Endodermal cell (in vitro differentiated cells): ENCODE data around the gene MLST8. TPM values are rescaled to one million over a fixed set of nuclear protein-coding genes. Genes with fewer than 3 reads are reported as not detected.

Experiments
- DNase-seq: peaks from one replicate; pipeline ENCODE4 v3.0.0-alpha.2; 2017
- H3K27ac ChIP-seq: 2 replicates; pipeline ENCODE4 v1.5.1; 2013; ENCODE audit warnings: mild to moderate bottlenecking, low read depth, low read length, moderate library complexity
- H3K27me3 ChIP-seq: 2 replicates; pipeline ENCODE4 v1.6.1; 2013; ENCODE audit warnings: mild to moderate bottlenecking, low read length, moderate library complexity; ENCODE audit not compliant: insufficient read depth, control insufficient read depth, poor library complexity, severe bottlenecking
- H3K36me3 ChIP-seq: 2 replicates; pipeline ENCODE4 v1.7.0; 2013; ENCODE audit warnings: mild to moderate bottlenecking, low read length, moderate library complexity; ENCODE audit not compliant: control insufficient read depth, insufficient read depth
- H3K4me1 ChIP-seq: one replicate; pipeline ENCODE4 v1.7.0; 2013; ENCODE audit warnings: low read length; ENCODE audit not compliant: control insufficient read depth, insufficient read depth
- H3K4me3 ChIP-seq: 2 replicates; pipeline ENCODE4 v1.5.1; 2013; ENCODE audit warnings: mild to moderate bottlenecking, low read length, moderate library complexity
- H3K9ac ChIP-seq: 2 replicates; pipeline ENCODE4 v1.6.1; 2013; ENCODE audit warnings: mild to moderate bottlenecking, low read length, moderate library complexity; ENCODE audit not compliant: poor library complexity, severe bottlenecking; ENCODE audit errors: extremely low read depth
- H3K9me3 ChIP-seq: 2 replicates; pipeline ENCODE4 v1.6.1; 2013; ENCODE audit warnings: mild to moderate bottlenecking, low read length, moderate library complexity; ENCODE audit not compliant: control insufficient read depth
- H3K27ac Mint-ChIP-seq: 2 replicates; pipeline ENCODE4 v1.8.0; 2020; ENCODE audit warnings: mixed read lengths
- H3K27me3 Mint-ChIP-seq: 2 replicates; pipeline ENCODE4 v1.8.0; 2021; ENCODE audit warnings: mild to moderate bottlenecking, mixed read lengths; ENCODE audit not compliant: insufficient read depth
- H3K36me3 Mint-ChIP-seq: 2 replicates; pipeline ENCODE4 v1.8.0; 2020; ENCODE audit warnings: low read depth, mixed read lengths
- H3K4me1 Mint-ChIP-seq: 2 replicates; pipeline ENCODE4 v1.8.0; 2020; ENCODE audit warnings: mixed read lengths
- H3K4me3 Mint-ChIP-seq: 2 replicates; pipeline ENCODE4 v1.8.0; 2020; ENCODE audit warnings: mild to moderate bottlenecking, moderate library complexity, mixed read lengths
- H3K9me3 Mint-ChIP-seq: 2 replicates; pipeline ENCODE4 v1.8.0; 2020; ENCODE audit warnings: mild to moderate bottlenecking, mixed read lengths
- WGBS, 2 experiments: methylation state at CpG; one replicate each; pipeline versions ENCODE4 v1.1.5 to v1.1.7; 2013; ENCODE audit warnings: missing lambda C conversion rate in 2 of 2, mixed read lengths in 1 of 2; ENCODE audit not compliant: insufficient coverage in 1 of 2, insufficient read length in 1 of 2; 5-methylcytosine and 5-hydroxymethylcytosine counted together
- total RNA-seq, 2 donors: library from RNA; stranded (reverse); fragmentation: NEBNext Ultra II Directional in 1 of 2; extraction: Animal tissue kit (Norgen Biotek cat#: 25700) in 1 of 2; gene quantifications; 2 replicates in 1 of 2; 3 replicates in 1 of 2; pipeline ENCODE4 v1.2.1, GENCODE V29; 2021
- TF ChIP-seq, protein P1 (sequence below): fragments of 200-600 bp; sonication (generic); conservative IDR thresholded peaks from 2 replicates; pipeline ENCODE4 v1.5.0; 2021; ENCODE audit warnings: antibody characterized with exemption, mild to moderate bottlenecking

MLST8 gene
- total RNA-seq, 2 donors from 2014 or later: 60.3 to 70.8 TPM

DNA sequence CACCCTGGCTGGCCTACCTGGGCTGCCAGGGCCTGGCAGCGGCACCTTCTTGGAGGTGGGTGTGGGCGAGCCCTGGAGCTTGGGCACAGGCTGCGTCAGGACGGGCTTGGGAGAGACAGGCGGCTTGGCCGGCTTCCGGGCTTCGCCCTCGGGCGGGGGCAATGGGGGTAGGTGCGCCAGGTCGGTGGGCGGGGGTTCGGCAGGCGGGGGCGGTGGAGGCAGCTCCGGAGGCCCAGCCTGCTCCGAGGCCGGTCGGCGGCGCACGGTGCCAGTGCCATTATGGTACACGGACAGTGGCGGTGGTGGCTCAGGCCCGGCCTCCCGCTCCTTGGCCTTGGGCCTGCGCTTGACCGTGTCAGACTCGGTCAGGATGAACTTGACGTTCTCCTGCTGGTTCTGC lies 25.7 kb upstream of the MLST8 start:
- no peak for DNase-seq
- Histone ChIP-seq H3K9me3 (no peaks in the 10 kb centered on the region), H3K9ac (no peak overlapping the region), H3K36me3 (no peaks in the 10 kb centered on the region), H3K4me1 (no peaks in the 10 kb centered on the region), H3K27me3 (no peaks in the 10 kb centered on the region), H3K27ac (no peak overlapping the region), H3K4me3 (no peak overlapping the region)
- H3K4me1 Mint-ChIP-seq: no peaks in the 10 kb centered on the region
- H3K9me3 Mint-ChIP-seq: no peaks in the 10 kb centered on the region
- no peak overlapping the region for H3K4me3 Mint-ChIP-seq
- no peak overlapping the region for H3K27ac Mint-ChIP-seq
- 97% methylated on average over 20 to 31 of the region's 31 CpGs for WGBS, 2 experiments
- TF ChIP-seq, protein P1, sequence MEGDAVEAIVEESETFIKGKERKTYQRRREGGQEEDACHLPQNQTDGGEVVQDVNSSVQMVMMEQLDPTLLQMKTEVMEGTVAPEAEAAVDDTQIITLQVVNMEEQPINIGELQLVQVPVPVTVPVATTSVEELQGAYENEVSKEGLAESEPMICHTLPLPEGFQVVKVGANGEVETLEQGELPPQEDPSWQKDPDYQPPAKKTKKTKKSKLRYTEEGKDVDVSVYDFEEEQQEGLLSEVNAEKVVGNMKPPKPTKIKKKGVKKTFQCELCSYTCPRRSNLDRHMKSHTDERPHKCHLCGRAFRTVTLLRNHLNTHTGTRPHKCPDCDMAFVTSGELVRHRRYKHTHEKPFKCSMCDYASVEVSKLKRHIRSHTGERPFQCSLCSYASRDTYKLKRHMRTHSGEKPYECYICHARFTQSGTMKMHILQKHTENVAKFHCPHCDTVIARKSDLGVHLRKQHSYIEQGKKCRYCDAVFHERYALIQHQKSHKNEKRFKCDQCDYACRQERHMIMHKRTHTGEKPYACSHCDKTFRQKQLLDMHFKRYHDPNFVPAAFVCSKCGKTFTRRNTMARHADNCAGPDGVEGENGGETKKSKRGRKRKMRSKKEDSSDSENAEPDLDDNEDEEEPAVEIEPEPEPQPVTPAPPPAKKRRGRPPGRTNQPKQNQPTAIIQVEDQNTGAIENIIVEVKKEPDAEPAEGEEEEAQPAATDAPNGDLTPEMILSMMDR: no peak
- H3K36me3 Mint-ChIP-seq: peaks cover 13% of the 10 kb centered on the region
- no peaks in the 10 kb centered on the region for H3K27me3 Mint-ChIP-seq

DNA sequence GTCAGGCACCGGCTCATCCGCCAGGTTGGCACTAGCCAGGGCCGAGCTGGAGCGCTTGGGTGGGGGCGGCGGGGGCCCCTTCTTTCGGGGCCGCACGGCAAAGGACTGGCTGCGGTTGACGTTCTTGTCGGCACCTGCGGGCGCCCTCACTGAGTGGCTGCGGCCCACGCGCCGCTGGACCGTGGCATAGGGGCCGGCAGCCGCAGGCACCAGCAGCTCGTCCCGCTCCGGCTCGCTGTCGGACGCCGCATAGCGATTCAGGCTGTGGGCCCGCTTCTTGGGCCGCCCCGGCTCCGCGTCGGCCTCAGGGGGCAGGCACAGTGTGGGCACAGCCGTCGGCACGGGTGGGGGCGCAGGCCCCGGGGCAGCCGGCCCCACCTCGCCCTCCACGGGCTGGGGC lies 24.8 kb upstream of the MLST8 start:
- DNase-seq: no peak
- peaks cover 12% of the 10 kb centered on the region for H3K36me3 Mint-ChIP-seq
- 95 to 96% methylated on average over 21 to 43 of the region's 43 CpGs for WGBS, 2 experiments
- no peak overlapping the region for H3K27ac Mint-ChIP-seq
- H3K4me3 ChIP-seq: no peak overlapping the region
- no peaks in the 10 kb centered on the region for H3K27me3 Mint-ChIP-seq
- H3K9me3 Mint-ChIP-seq: no peaks in the 10 kb centered on the region
- no peaks in the 10 kb centered on the region for H3K4me1 Mint-ChIP-seq
- H3K4me1 ChIP-seq: no peaks in the 10 kb centered on the region
- no peaks in the 10 kb centered on the region for H3K27me3 ChIP-seq
- no peak overlapping the region for H3K4me3 Mint-ChIP-seq
- no peaks in the 10 kb centered on the region for H3K9me3 ChIP-seq
- no peak overlapping the region for H3K27ac ChIP-seq
- TF ChIP-seq, protein P1: no peak
- no peaks in the 10 kb centered on the region for H3K36me3 ChIP-seq
- H3K9ac ChIP-seq: no peak overlapping the region

DNA sequence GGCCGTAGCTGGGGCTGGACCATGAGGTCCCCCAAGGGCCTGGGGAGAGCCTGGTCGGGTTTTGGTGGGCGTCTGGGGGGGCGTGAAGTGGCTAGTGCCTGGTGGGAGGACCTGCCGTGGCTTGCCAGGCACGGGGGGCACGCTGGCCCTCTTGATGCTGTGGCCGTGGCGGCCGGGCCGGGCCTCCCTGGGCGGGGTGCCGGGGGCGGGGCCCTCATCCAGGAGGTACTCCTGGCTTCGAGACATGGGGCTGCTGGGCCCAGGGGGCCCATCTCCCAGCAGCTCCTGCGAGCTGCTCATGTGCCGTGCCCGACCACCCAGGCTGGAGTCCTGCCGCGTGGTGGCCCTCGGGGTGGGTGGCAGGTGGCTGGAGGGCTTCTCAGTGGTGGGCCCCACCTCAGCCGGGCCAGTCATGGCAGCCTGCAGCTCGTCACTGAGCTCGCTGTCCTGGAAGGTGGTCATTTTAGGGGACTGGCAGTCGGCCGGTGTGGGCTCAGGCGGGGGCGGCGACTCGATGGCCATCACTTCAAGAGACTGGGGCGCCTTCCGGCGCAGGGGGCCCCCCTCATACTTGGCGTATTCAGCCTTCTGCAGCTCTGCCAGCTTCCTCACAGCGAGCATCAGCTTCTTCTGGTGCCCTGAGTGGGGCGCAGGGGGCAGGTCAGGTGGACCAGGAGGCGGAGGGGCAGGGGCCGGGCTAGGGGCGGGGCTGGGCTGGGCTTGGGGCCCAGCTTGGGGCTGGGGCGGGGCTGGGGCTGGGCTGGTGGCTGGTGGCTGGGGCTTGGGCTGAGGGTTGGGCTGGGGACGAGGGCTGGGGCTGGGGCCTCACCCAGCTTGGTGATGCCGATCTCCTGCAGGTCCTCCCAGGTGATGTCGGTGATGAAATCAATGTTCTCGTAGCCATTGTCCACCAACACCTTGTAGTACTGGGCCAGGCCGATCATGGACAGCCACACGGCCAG lies 24.0 kb upstream of the MLST8 start:
- DNase-seq: peak; percentile 68
- Mint-ChIP-seq H3K27ac (no peak overlapping the region), H3K4me3 (no peak overlapping the region), H3K27me3 (no peaks in the 10 kb centered on the region), H3K36me3 (peaks cover 8% of the 10 kb centered on the region), H3K4me1 (no peaks in the 10 kb centered on the region), H3K9me3 (no peaks in the 10 kb centered on the region)
- TF ChIP-seq, protein P1: no peak
- Histone ChIP-seq H3K27ac (no peak overlapping the region), H3K27me3 (no peaks in the 10 kb centered on the region), H3K9ac (no peak overlapping the region), H3K9me3 (no peaks in the 10 kb centered on the region), H3K4me3 (no peak overlapping the region), H3K36me3 (no peaks in the 10 kb centered on the region), H3K4me1 (no peaks in the 10 kb centered on the region)
- WGBS, 2 experiments: 93 to 94% methylated on average over 29 to 46 of the region's 46 CpGs
